HG03060 (cell line): ENCODE measurements around the gene ARHGAP42.
A peak's percentile ranks its signal among the peaks of the same experiment; 100 is the strongest.
"Not testable (repeated sequence)": the region's sequence is repeated elsewhere in the genome, so short reads cannot be mapped to it uniquely, and the experiment has no call there.

Experiments
- ATAC-seq: cut with Tn5 transposase; IDR thresholded peaks from one replicate; pipeline ENCODE4 v1.9.1; 2021; ENCODE audit warnings: low read depth, moderate number of reproducible peaks; ENCODE audit not compliant: unreplicated experiment

Gene ARHGAP42

GRCh38 chr11:100687054-100687629 lies at the start of gene ARHGAP42:
Gene ARHGAP42, plus strand, starts transcription at chr11:100687288. Its CDS starts 391 bp downstream, at chr11:100687679.
- ATAC-seq: peak; percentile 30

- no peak for ATAC-seq
Observed at GRCh38 chr11:100637706-100638105, 49.4 kb upstream of the ARHGAP42 start.

- no peak for ATAC-seq
Observed at GRCh38 chr11:100638648-100639047, 48.4 kb upstream of the ARHGAP42 start.

GRCh38 chr11:100639140-100639539 lies 47.9 kb upstream of the ARHGAP42 start:
- ATAC-seq: no peak

- no peak for ATAC-seq
Observed at GRCh38 chr11:100640071-100640470, 47.0 kb upstream of the ARHGAP42 start.

GRCh38 chr11:100640646-100641045 lies 46.4 kb upstream of the ARHGAP42 start:
- ATAC-seq: no peak

- no peak for ATAC-seq
Observed at GRCh38 chr11:100641456-100641855, 45.6 kb upstream of the ARHGAP42 start.

- ATAC-seq: no peak
Observed at GRCh38 chr11:100646545-100646944, 40.5 kb upstream of the ARHGAP42 start.

GRCh38 chr11:100647861-100648260 lies 39.2 kb upstream of the ARHGAP42 start:
- no peak for ATAC-seq

- no peak for ATAC-seq
Observed at GRCh38 chr11:100663583-100663982, 23.5 kb upstream of the ARHGAP42 start.

GRCh38 chr11:100663996-100664395 lies 23.1 kb upstream of the ARHGAP42 start:
- ATAC-seq: no peak

- ATAC-seq: not testable (repeated sequence)
Observed at GRCh38 chr11:100666816-100667215, 20.3 kb upstream of the ARHGAP42 start.

GRCh38 chr11:100667449-100667848 lies 19.6 kb upstream of the ARHGAP42 start:
- ATAC-seq: no peak

- no peak for ATAC-seq
Observed at GRCh38 chr11:100670140-100670539, 16.9 kb upstream of the ARHGAP42 start.

- no peak for ATAC-seq
Observed at GRCh38 chr11:100671471-100671870, 15.6 kb upstream of the ARHGAP42 start.

GRCh38 chr11:100672498-100673033 lies 14.5 kb upstream of the ARHGAP42 start:
- ATAC-seq: no peak

GRCh38 chr11:100673063-100673462 lies 14.0 kb upstream of the ARHGAP42 start:
- no peak for ATAC-seq

GRCh38 chr11:100674212-100674611 lies 12.9 kb upstream of the ARHGAP42 start:
- ATAC-seq: no peak

GRCh38 chr11:100675115-100675650 lies 11.9 kb upstream of the ARHGAP42 start:
- no peak for ATAC-seq

GRCh38 chr11:100676901-100677300 lies 10.2 kb upstream of the ARHGAP42 start:
- ATAC-seq: no peak

- no peak for ATAC-seq
Observed at GRCh38 chr11:100677796-100678195, 9.3 kb upstream of the ARHGAP42 start.

GRCh38 chr11:100680070-100680469 lies 7.0 kb upstream of the ARHGAP42 start:
- ATAC-seq: no peak
